Endothelial cell of umbilical vein (primary cell): ENCODE results near the gene SPON1. TPM values are rescaled to one million over a fixed set of nuclear protein-coding genes. Genes with fewer than 3 reads are reported as not detected.

ENCODE experiments used
- BruUV-seq: library from RNA; stranded (reverse); fragments of 400-500 nt; replicated peaks from 2 replicates; lab custom pipeline; 2021; lab: Mats Ljungman, UMichigan
- CTCF ChIA-PET: fragments of 300-600, 350-600 bp; sonication (Branson Sonifier 250); formaldehyde crosslinking; loops from one replicate; lab custom pipeline; 2021; ENCODE audit warnings: antibody characterized with exemption, inconsistent platforms; lab: Charles Lee
- POLR2A ChIA-PET: fragments of 300-600, 350-600 bp; sonication (Branson Sonifier 250); formaldehyde crosslinking; loops from one replicate; lab custom pipeline; 2021; ENCODE audit warnings: antibody characterized with exemption, inconsistent platforms; lab: Charles Lee
- DNase-seq: peaks from one replicate; pipeline ENCODE4 v3.0.0-alpha.2; 2011; ENCODE audit warnings: low read depth, low spot score
- FAIRE-seq: peaks from 2 replicates; lab custom pipeline; 2011; peaks lifted over from hg19 to GRCh38; lab: Jason Lieb, UNC
- H2AFZ ChIP-seq: 2 replicates; pipeline ENCODE4 v1.6.0; 2012; ENCODE audit warnings: low read depth, low read length, control low read depth, inconsistent platforms
- H3K27ac ChIP-seq: 2 replicates; pipeline ENCODE4 v1.5.1; 2011; ENCODE audit warnings: low read depth, mild to moderate bottlenecking, control low read depth, low read length, moderate library complexity; ENCODE audit not compliant: insufficient read depth
- H3K27me3 ChIP-seq, 2 experiments: 2 replicates each; pipeline versions ENCODE4 v1.6.0 to v1.6.1; 2011; ENCODE audit warnings: low read length in 2 of 2, mixed read lengths in 1 of 2; ENCODE audit not compliant: control insufficient read depth in 2 of 2, insufficient read depth in 2 of 2
- H3K36me3 ChIP-seq, 2 experiments: 2 replicates in 1 of 2; 3 replicates in 1 of 2; pipeline ENCODE4 v1.5.1; 2011; ENCODE audit warnings: low read length in 2 of 2, mild to moderate bottlenecking in 1 of 2, moderate library complexity in 1 of 2; ENCODE audit not compliant: control insufficient read depth in 2 of 2, insufficient read depth in 2 of 2; ENCODE audit errors: extremely low read depth in 1 of 2
- H3K4me1 ChIP-seq: 3 replicates; pipeline ENCODE4 v1.5.1; 2011; ENCODE audit warnings: mild to moderate bottlenecking, low read length; ENCODE audit not compliant: control insufficient read depth, insufficient read depth; ENCODE audit errors: extremely low read depth
- H3K4me2 ChIP-seq: 2 replicates; pipeline ENCODE4 v1.6.1; 2011; ENCODE audit warnings: low read length, control low read depth, mixed read lengths; ENCODE audit not compliant: insufficient read depth
- H3K4me3 ChIP-seq, 3 experiments: fragments of 200-600 bp in 1 of 3; sonication (generic), shearing (Covaris generic) in 1 of 3; replicated peaks in 1 of 3; 2 replicates each; pipeline ENCODE4 v1.5.1; 2011 to 2016; ENCODE audit warnings: control low read depth in 3 of 3, low read length in 3 of 3, mild to moderate bottlenecking in 2 of 3, inconsistent platforms in 1 of 3, low read depth in 1 of 3, moderate library complexity in 1 of 3; ENCODE audit not compliant: insufficient read depth in 1 of 3
- H3K79me2 ChIP-seq: 2 replicates; pipeline ENCODE4 v1.6.0; 2012; ENCODE audit warnings: low read length, inconsistent platforms; ENCODE audit not compliant: control insufficient read depth, insufficient read depth
- H3K9ac ChIP-seq: replicated peaks from 2 replicates; pipeline ENCODE3; 2011; ENCODE audit warnings: low read length, control low read depth; ENCODE audit not compliant: insufficient read depth; ENCODE audit errors: extremely low read depth
- H3K9me1 ChIP-seq: replicated peaks from 3 replicates; pipeline ENCODE4 v1.6.0; 2011; ENCODE audit warnings: mild to moderate bottlenecking, low read length; ENCODE audit not compliant: control insufficient read depth, insufficient read depth; ENCODE audit errors: extremely low read depth
- H3K9me3 ChIP-seq: replicated peaks from 2 replicates; pipeline ENCODE4 v1.5.1; 2012; ENCODE audit warnings: low read length, inconsistent platforms; ENCODE audit not compliant: control insufficient read depth, insufficient read depth
- H4K20me1 ChIP-seq: replicated peaks from 2 replicates; pipeline ENCODE3; 2011; ENCODE audit warnings: mild to moderate bottlenecking, low read length; ENCODE audit not compliant: control insufficient read depth, insufficient read depth; ENCODE audit errors: extremely low read depth
- CTCF ChIP-seq, 2 donors: IDR thresholded peaks; 1 replicate in 1 of 2; 2 replicates in 1 of 2; pipeline ENCODE4 v1.5.1; 2011; ENCODE audit warnings: low read length in 2 of 2, mild to moderate bottlenecking in 2 of 2, moderate library complexity in 2 of 2, control low read depth in 1 of 2, inconsistent platforms in 1 of 2, low read depth in 1 of 2; ENCODE audit not compliant: insufficient read depth in 1 of 2; ENCODE audit errors: extremely low read depth in 1 of 2
- EZH2 ChIP-seq: IDR thresholded peaks from 2 replicates; pipeline ENCODE4 v1.6.1; 2012; ENCODE audit warnings: borderline replicate concordance, low read depth, mild to moderate bottlenecking, moderate library complexity, low read length, inconsistent platforms; ENCODE audit not compliant: severe bottlenecking
- FOS ChIP-seq: IDR thresholded peaks from 2 replicates; pipeline ENCODE4 v1.6.1; 2011; ENCODE audit warnings: mild to moderate bottlenecking, low read length, moderate library complexity, borderline replicate concordance; ENCODE audit not compliant: insufficient read depth
- GATA2 ChIP-seq: IDR thresholded peaks from 2 replicates; pipeline ENCODE4 v1.7.0; 2011; ENCODE audit warnings: low read depth, mild to moderate bottlenecking, moderate library complexity, mixed read lengths, low read length; ENCODE audit not compliant: insufficient read length, insufficient read depth
- JUN ChIP-seq: IDR thresholded peaks from 2 replicates; pipeline ENCODE4 v1.6.1; 2011; ENCODE audit warnings: borderline replicate concordance, low read depth; ENCODE audit not compliant: insufficient read length, insufficient read depth
- MAX ChIP-seq: IDR thresholded peaks from 2 replicates; pipeline ENCODE4 v1.6.1; 2011; ENCODE audit not compliant: insufficient read depth, insufficient read length
- MYC ChIP-seq: IDR thresholded peaks from one replicate; pipeline ENCODE4 v1.6.1; 2011; ENCODE audit warnings: mild to moderate bottlenecking, low read depth, low read length
- POLR2A ChIP-seq: IDR thresholded peaks from 2 replicates; pipeline ENCODE4 v1.6.1; 2012; ENCODE audit warnings: low read depth, mild to moderate bottlenecking, control low read depth, low read length
- POLR2AphosphoS5 ChIP-seq: IDR thresholded peaks from 2 replicates; pipeline ENCODE4 v1.6.1; 2012; ENCODE audit warnings: low read depth, mild to moderate bottlenecking, control low read depth, low read length, moderate library complexity; ENCODE audit not compliant: insufficient read depth
- dilution Hi-C: fragments of 300-500 bp; cut with MboI; formaldehyde crosslinking; loops from one replicate; pipeline ENCODE4 v1.15.0; 2019; ENCODE audit warnings: low sequenced_read_pairs; ENCODE audit not compliant: extremely low pct_ligation_motif_present
- intact Hi-C: fragments of 100-400 bp; cut with micrococcal nuclease; formaldehyde crosslinking; loops from one replicate; pipeline ENCODE4 v1.10.0; 2022
- polyA plus RNA-seq, 4 experiments: library from polyadenylated mRNA; depleted of rRNA in 3 of 4; stranded (reverse) in 3 of 4; unstranded in 1 of 4; fragments of >200 nt; gene quantifications; 2 replicates each; pipeline versions ENCODE4 v1.2.1 to v1.2.3, GENCODE V29; 2011 to 2012; ENCODE audit warnings: missing spikeins in 1 of 4
- total RNA-seq: library from RNA; stranded (reverse); gene quantifications from 2 replicates; pipeline ENCODE4 v1.2.3, GENCODE V29; 2021

SPON1 gene
- total and polyA plus RNA-seq, 2 donors (not counting 3 experiments of a cell fraction or from before 2014, with no cell fraction given), result 0.31 TPM; not detected in 1

- Histone ChIP-seq H3K36me3 (no peaks in the 10 kb centered on the region), H3K9me1 (no peaks in the 10 kb centered on the region), H3K4me3 (no peak overlapping the region), H2AFZ (no peak overlapping the region), H3K9ac (no peak overlapping the region), H3K9me3 (no peaks in the 10 kb centered on the region), H3K27ac (no peak overlapping the region), H3K79me2 (no peaks in the 10 kb centered on the region), H3K27me3 (no peaks in the 10 kb centered on the region), H4K20me1 (no peaks in the 10 kb centered on the region), H3K4me2 (no peak overlapping the region), H3K4me1 (no peaks in the 10 kb centered on the region)
- DNase-seq (no peak), FAIRE-seq (no peak)
- intact Hi-C loops (no loop called here), dilution Hi-C loops (no loop called here)
- ChIA-PET POLR2A (no interaction called here), CTCF (interaction anchor here (1.1 to 1.3 kb wide), 2 partner anchors 11 to 22 kb away, joined by 3 to 4 read pairs; no protein-coding TSS in a partner anchor)
- BruUV-seq, result no TSS peak
- no peak for TF ChIP-seq CTCF (IDR thresholded peaks at IDR 0.05; ENCODE audit: extremely low read depth in 1 of 2, insufficient read depth in 1 of 2, low read depth in 1 of 2, low read length in 2 of 2)
- no peak for TF ChIP-seq EZH2
- no peak for TF ChIP-seq POLR2A
- no peak for TF ChIP-seq JUN
- no peak for TF ChIP-seq MAX
- no peak for TF ChIP-seq MYC
- no peak for TF ChIP-seq POLR2AphosphoS5
- TF ChIP-seq FOS, result no peak
- no peak for TF ChIP-seq GATA2
Measured at GRCh38 chr11:14118072-14118471, 155.5 kb downstream of the SPON1 start.
